H7 (cell line): ENCODE data around the gene PLEK2. TPM values are rescaled to one million over a fixed set of nuclear protein-coding genes. Genes with fewer than 3 reads are reported as not detected.

Source experiments
- DNase-seq: peaks from one replicate; pipeline ENCODE4 v3.0.0; 2012
- H3K27me3 ChIP-seq: 2 replicates; pipeline ENCODE4 v1.6.0; 2011; ENCODE audit warnings: mild to moderate bottlenecking, low read length; ENCODE audit not compliant: control insufficient read depth, insufficient read depth
- H3K36me3 ChIP-seq: replicated peaks from 2 replicates; pipeline ENCODE4 v1.5.1; 2011; ENCODE audit warnings: low read length; ENCODE audit not compliant: control insufficient read depth, insufficient read depth
- H3K4me3 ChIP-seq: 2 replicates; pipeline ENCODE4 v1.5.1; 2011; ENCODE audit warnings: low read depth, mild to moderate bottlenecking, control low read depth, low read length, moderate library complexity; ENCODE audit not compliant: insufficient read depth
- total RNA-seq: library from RNA; depleted of rRNA; stranded (reverse); fragments of >200 nt; shearing (Covaris generic); gene quantifications from 2 replicates; pipeline ENCODE4 v1.2.3, GENCODE V29; 2014

Gene PLEK2
- total RNA-seq, 1 experiment from 2014 or later = not detected

DNA sequence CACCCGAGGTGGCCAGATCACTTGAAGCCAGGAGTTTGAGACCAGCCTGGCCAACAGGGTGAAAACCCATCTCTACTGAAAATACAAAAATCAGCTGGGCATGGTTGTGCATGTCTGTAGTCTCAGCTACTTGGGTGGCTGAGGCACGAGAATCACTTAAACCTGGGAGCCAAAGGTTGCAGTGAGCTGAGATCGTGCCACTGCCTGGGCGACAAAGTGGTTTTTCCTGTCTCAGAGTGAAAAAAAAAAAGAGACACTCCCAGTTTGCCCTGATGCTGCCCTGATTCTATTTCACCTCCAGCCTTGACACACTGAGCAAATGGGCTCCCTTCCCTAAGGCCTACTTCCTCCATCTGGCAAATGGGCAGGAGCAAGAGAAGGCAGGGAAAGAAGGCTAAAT lies 28.5 kb upstream of the PLEK2 start:
- Histone ChIP-seq H3K27me3 (no peaks in the 10 kb centered on the region), H3K4me3 (no peak overlapping the region), H3K36me3 (no peaks in the 10 kb centered on the region)
- no peak for DNase-seq

DNA sequence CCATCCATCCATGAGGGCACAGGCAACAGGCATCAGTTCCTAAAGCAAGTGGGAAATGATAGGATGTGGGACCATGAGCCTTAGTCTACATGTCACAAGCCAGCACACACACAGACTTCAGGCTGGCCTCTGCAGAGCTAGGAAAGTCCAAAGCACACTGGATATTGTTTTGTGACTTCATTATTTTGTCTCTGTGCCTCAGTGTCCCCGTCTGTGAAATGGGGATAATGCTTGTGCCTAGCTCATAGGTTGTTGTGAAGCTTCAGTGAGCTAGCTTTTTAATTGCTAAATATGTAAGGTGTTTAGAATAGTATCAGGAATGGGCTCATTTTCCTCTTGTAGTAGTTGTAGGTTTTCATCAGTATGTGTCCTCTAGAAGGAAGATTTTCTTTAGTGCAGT lies 27.0 kb upstream of the PLEK2 start:
- no peaks in the 10 kb centered on the region for H3K27me3 ChIP-seq
- no peaks in the 10 kb centered on the region for H3K36me3 ChIP-seq

DNA sequence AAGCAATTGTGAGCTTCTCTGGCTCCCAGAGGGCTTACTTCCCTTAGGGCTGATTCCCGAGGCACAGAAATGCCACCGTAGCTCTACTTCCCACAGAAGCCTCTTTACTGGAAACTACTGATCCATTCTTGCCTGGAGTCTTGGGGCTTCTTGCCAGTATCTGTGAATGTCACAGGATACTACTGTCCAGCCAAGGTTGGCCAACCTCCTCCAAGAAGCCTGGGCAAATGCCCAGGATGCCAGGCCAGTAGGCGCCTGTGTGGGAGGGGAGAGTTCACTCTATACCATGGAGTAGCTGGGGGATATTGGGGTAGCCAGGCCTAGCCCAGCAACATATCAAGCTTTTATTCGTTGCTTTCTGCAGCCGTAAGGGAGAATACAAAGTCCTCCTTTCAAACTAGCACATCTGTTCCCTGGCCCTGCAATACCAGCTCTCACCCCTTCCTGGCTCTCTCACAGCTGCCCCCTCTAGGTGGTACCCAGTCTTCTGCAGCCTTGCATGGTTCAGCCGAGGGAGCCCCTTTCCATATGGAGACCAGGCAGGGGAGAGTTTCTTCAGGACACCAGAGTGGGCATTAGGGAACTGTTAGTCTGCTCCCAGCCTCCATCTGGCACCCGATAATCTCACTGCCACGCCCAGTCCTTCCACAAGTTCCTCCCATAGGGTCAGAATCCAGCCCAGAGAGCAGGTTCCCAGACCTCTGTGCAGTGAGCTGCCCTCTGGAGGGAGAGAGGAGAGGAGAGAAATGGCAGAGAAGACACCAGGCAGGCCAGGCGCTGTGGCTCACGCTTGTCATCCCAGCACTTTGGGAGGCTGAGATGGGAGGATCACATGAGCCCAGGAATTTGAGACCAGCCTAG lies 24.3 kb upstream of the PLEK2 start:
- Histone ChIP-seq H3K27me3 (no peaks in the 10 kb centered on the region), H3K4me3 (no peak overlapping the region), H3K36me3 (no peaks in the 10 kb centered on the region)
- DNase-seq = no peak

More for the DNA sequence above, 27.0 kb upstream of the PLEK2 start:
- DNase-seq = no peak
- H3K4me3 ChIP-seq = no peak overlapping the region

DNA sequence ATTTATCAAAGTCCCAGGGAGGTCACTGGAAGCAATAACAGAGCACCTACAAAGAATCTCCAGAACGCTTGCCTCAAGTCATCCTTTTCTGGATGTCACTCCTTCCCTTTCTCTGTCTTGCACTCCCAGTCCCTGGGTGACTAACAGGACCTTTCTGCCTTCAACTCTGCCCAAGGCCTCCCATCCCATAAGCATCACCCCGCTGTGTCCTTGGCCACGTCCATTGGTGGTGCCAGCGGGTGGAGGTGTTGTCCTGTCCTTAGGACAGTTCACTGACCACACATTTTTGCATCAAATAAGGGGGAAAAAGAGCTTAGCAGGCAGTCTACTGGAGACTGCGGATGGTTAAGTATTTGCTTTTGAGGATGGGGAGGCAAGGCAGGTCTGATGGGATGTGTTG lies 23.6 kb upstream of the PLEK2 start:
- DNase-seq = no peak
- no peak overlapping the region for H3K4me3 ChIP-seq
- no peaks in the 10 kb centered on the region for H3K36me3 ChIP-seq
- no peaks in the 10 kb centered on the region for H3K27me3 ChIP-seq

DNA sequence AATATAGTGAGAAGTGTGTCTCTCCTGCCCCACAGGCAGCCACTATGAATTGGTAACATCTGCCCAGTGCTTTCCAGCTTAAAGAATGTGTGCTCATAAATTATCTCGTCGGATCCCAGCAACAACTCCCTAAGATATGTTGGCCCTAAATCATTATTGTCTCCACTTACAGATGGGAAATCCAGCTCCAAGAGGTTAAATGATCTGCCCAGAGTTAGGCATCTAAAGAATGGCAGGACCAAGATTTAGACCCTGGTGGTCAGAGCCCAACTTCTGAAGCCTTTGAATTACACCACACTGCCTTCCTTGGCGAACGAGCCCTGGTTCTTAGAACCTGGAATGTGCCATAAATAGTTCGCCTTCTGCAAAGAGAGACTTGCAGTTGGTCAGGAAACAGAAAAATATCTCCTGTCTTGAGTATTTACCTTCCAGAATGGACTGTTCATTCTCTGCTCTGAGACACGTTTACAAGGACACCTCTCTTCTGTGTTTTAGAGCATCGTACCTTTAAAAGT lies 20.1 kb upstream of the PLEK2 start:
- no peaks in the 10 kb centered on the region for H3K36me3 ChIP-seq
- DNase-seq = no peak
- no peaks in the 10 kb centered on the region for H3K27me3 ChIP-seq
- no peak overlapping the region for H3K4me3 ChIP-seq

DNA sequence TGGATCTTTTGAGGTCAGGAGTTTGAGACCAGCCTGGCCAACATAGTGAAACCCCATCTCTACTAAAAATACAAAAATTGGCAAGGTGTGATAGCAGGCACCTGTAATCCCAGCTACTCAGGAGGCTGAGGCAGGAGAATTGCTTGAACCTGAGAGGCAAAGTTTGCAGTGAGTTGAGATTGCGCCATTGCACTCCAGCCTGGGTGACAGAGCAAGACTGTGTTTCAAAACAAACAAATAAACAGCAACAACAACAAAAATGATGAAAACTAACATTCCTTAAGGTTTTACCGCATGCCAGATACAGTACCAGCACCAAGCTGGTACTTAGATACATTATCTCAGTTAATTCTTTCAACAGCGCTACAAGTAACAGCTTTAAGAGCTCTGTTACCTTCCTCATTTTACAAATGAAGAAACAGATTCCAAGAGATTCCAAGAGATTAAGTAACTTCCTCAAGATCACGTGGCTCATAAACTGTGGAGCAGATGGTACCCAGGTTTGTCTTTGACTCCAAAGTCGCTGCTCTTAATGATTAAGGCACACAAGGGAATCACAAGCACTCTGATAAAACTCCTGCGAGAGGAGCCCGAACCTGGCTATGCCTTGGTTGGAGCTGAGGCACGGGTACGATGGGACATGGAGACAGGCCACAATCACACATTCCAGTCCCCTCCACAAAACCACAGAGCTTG lies 17.7 kb upstream of the PLEK2 start:
- no peaks in the 10 kb centered on the region for H3K27me3 ChIP-seq
- H3K4me3 ChIP-seq = no peak overlapping the region
- H3K36me3 ChIP-seq = no peaks in the 10 kb centered on the region
- DNase-seq = no peak

DNA sequence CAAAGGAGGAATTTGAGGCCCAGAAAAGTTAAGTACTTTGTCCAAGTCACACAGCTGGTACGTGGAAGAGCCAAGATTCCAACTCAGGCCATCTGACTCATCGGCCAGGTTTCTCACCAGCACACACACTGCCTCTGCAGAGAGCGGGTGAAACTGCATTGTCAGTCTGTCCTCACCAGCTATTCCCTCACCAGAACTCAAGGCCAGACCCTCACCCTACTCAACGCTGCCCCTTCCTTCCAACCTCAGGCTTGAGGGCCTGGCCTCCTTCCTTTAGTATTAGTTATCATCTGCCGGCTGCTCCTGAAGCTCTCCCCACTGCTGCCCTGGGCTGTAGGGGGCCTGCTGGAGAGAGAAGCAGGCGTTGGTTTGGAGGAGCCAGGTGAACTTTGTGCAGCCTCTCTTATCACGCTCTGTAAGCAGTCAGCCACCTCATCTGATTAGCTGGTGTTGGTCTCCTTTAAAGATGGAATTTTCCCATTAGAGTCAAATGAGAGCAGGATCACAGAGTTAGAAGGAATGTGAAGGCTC lies 16.6 kb upstream of the PLEK2 start:
- Histone ChIP-seq H3K36me3 (no peaks in the 10 kb centered on the region), H3K27me3 (no peaks in the 10 kb centered on the region), H3K4me3 (no peak overlapping the region)
- DNase-seq = peak; percentile 41

DNA sequence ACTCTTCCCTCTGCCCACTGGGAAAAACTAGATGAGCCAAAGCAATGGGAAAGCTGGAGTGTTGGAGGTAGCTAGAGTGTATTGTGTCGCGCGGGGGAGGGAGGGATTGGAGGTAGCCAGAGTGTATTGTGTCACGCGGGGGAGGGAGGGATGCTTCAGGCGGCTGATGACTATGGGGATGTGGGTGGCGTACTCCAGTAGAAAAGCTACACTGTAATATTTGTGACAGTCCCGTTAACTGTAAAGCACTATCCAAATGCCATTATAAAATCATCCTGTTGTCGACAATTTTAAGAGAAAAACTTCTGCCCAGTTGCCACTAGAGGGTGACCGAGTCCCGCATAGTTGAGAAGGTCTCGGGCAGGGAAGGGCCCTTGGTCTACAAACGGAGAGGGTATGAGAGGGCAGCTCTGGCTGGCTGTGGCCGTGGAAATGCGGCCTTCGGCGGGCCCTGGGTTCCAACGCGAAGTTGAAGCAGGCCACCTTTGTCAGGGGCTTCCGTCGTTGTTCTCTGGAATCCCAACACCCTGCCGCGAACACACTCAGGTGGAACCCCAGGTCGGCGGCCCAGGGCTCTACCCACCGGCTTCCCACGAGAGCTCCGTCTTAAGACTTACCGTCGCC lies 15.1 kb upstream of the PLEK2 start:
- Histone ChIP-seq H3K36me3 (no peaks in the 10 kb centered on the region), H3K4me3 (no peak overlapping the region), H3K27me3 (no peaks in the 10 kb centered on the region)
- DNase-seq = peak; percentile 87

DNA sequence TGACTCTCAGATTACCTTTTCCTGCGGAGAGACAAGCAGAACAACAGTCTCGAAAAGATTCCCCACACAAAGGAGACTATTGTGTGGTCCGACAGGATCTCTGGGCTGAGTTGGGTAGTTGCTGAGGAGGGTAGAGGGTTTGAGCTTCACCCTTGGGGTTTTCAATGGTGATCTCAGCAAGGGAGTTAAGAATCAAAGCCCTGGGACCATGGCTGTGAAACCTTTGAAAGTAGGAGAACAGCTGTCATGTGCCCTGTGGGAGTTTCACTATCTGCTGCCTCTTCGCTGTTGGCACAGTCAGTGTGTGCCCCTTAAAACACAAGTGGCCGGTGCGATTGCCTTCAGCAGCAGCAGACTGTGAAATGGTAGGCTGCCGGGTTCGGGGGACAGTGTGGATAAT lies 14.2 kb upstream of the PLEK2 start:
- Histone ChIP-seq H3K4me3 (no peak overlapping the region), H3K36me3 (no peaks in the 10 kb centered on the region), H3K27me3 (no peaks in the 10 kb centered on the region)
- no peak for DNase-seq

DNA sequence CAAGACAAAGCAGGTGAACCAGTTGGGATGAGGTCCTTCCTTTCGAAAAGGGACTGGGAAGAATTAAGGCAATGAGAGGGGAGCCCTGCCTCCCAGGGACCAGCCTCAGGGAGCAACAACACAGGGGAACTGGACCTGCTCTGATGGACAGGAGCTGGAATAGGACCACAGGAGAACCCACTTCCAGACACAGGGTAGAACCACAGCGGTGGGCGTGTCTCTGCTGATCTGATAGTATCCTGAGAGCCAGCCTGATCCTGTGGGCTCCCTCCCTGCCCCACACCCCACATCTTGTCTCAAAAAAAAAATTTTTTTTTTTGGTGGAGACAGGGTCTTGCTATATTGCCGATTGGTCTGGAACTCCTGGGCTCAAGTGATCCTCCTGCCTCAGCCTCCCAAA lies 13.6 kb upstream of the PLEK2 start:
- no peak overlapping the region for H3K4me3 ChIP-seq
- DNase-seq = no peak
- no peaks in the 10 kb centered on the region for H3K36me3 ChIP-seq
- no peaks in the 10 kb centered on the region for H3K27me3 ChIP-seq

DNA sequence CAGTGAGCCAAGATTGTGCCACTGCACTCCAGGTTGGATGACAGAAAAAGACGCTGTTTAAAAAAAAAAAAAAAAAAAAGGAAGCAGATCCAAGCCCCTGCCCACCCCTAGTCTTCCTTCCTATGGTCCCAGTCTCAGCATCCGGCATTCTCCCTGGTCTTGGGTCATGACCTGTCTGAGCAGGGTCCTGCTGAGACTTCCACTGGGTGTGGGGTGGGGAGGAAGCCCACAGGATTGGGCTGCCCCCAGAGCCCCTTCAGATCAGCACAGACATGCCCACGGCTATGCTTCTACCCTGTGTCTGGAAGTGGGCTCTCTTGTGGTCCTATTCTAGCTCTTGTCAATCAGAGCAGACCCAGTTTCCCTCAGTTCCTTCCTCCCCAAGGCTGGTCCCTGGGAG lies 12.6 kb upstream of the PLEK2 start:
- DNase-seq = no peak
- Histone ChIP-seq H3K36me3 (no peaks in the 10 kb centered on the region), H3K4me3 (no peak overlapping the region)

DNA sequence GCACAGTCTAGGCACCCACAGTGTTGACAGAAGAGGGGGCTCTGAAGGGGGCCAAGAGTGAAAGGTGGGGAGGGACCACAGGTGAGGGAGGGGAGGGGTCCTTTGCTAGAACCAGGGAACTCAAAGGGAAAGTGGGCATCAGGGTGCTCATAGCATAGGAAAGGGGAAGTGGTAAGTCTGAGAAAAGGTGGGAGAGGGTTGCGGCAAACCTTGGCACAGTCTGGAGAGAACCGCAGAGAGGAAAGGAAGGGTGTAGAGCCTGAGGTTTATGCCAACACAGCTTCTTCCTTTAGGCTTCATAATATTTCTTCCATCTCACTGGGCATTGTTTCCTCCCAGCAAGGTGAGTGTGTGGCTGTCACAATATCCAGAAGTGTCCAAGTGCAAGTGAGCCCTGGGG lies 11.5 kb upstream of the PLEK2 start:
- Histone ChIP-seq H3K36me3 (no peaks in the 10 kb centered on the region), H3K4me3 (no peak overlapping the region), H3K27me3 (no peaks in the 10 kb centered on the region)
- no peak for DNase-seq

More for the DNA sequence above, 12.6 kb upstream of the PLEK2 start:
- no peaks in the 10 kb centered on the region for H3K27me3 ChIP-seq

DNA sequence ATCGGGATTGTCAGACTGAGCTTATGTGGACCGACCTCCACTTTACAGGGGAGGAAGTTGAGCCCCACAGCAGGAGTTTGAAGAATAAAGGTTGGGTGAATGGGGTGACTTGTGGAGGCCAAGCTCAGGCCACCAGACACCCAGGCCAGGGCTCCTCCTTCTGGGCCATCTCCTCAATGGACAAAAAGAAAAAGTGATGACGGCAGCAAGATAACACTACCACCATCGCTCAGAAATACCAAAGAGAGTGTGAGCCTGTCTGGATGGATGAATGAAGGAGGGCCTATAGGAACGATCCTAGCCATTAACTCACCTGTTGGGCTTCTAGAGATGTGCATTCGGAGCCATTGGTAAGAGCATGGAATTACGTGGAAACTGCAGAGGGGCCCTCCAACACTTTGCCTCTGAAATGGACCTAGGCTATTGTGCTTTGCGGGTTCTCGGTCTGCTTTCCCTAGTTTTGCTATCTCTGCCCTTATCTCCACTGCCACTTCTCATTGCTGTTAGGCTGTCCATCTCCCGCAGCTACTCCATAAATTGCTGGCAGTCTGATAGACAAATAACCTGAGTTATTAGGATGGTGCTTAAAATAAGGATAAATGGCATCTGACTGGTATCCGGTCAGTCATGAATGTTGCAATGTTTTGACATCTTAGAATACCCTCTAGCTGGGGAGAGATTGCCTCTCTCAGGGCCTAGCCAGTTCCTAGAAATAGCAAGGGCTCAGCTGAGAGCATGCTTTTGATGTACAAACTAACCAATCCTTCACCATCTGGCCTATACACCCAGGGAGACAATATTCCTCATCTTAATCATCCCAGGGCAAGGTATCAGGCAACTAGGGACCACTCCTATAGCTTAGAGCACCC lies 9.6 kb upstream of the PLEK2 start:
- Histone ChIP-seq H3K36me3 (no peaks in the 10 kb centered on the region), H3K27me3 (no peaks in the 10 kb centered on the region), H3K4me3 (no peak overlapping the region)
- DNase-seq = no peak
